ENCODE data around the gene MAPT. TPM values are rescaled to one million over a fixed set of nuclear protein-coding genes. Genes with fewer than 3 reads are reported as not detected.

Gene MAPT
- total RNA-seq, 1 experiment from 2014 or later, result 3.6 TPM

- Histone ChIP-seq H3K27me3 (ENCODE audit: low read length) (no peaks in the 10 kb centered on the region), H3K4me1 (ENCODE audit: insufficient read depth, low read length) (no peaks in the 10 kb centered on the region; the same call in 1 of the 2 replicates), H3K9me2 (replicated peaks; ENCODE audit: low read length) (no peaks in the 10 kb centered on the region), H4K20me1 (ENCODE audit: low read length) (no peaks in the 10 kb centered on the region), H3K4me2 (ENCODE audit: low read length) (no peak overlapping the region), H3F3A (ENCODE audit: low read length, unreplicated experiment) (no peaks in the 10 kb centered on the region), H3K27ac (ENCODE audit: low read length) (no peak overlapping the region), H3K9me3 (ENCODE audit: low read length) (no peaks in the 10 kb centered on the region), H3K9ac (ENCODE audit: low read length) (no peak overlapping the region), H2AFZ (ENCODE audit: low read length) (no peak overlapping the region), H3K79me2 (ENCODE audit: low read length) (no peaks in the 10 kb centered on the region), H3K4me3 (ENCODE audit: low read length) (no peak overlapping the region), H3K36me3 (ENCODE audit: low read depth, low read length) (no peaks in the 10 kb centered on the region)
- ChIA-PET POLR2A (ENCODE audit: unreplicated experiment) (no interaction called here), CTCF (no interaction called here)
- TF ChIP-seq EZH2phosphoT487 (IDR thresholded peaks at IDR 0.05; ENCODE audit: borderline replicate concordance, low read length) (no peak), EZH2 (IDR thresholded peaks at IDR 0.05; ENCODE audit: low read length, unreplicated experiment) (no peak), CTCF (conservative IDR thresholded peaks at IDR 0.05; ENCODE audit: low read depth, low read length) (no peak)
- ATAC-seq (no peak), DNase-seq (no peak)
- no TSS peak for BruUV-seq (replicated peaks)
- intact Hi-C loops (cut with micrococcal nuclease), result no loop called here
Measured at GRCh38 chr17:45845376-45846185, 48.8 kb upstream of the MAPT start.

GRCh38 chr17:45846223-45846622, 48.1 kb upstream of the MAPT start:
- POLR2A ChIA-PET (ENCODE audit: unreplicated experiment), result no interaction called here
- Histone ChIP-seq H4K20me1 (ENCODE audit: low read length) (no peaks in the 10 kb centered on the region), H3K9ac (ENCODE audit: low read length) (no peak overlapping the region), H3K36me3 (ENCODE audit: low read depth, low read length) (no peaks in the 10 kb centered on the region), H3K79me2 (ENCODE audit: low read length) (no peaks in the 10 kb centered on the region), H3K9me3 (ENCODE audit: low read length) (no peaks in the 10 kb centered on the region), H3K4me2 (ENCODE audit: low read length) (no peak overlapping the region), H3K27me3 (ENCODE audit: low read length) (no peaks in the 10 kb centered on the region), H3F3A (ENCODE audit: low read length, unreplicated experiment) (no peaks in the 10 kb centered on the region), H3K27ac (ENCODE audit: low read length) (no peak overlapping the region), H2AFZ (ENCODE audit: low read length) (no peak overlapping the region), H3K4me3 (ENCODE audit: low read length) (no peak overlapping the region), H3K4me1 (ENCODE audit: insufficient read depth, low read length) (no peaks in the 10 kb centered on the region; the same call in 1 of the 2 replicates), H3K9me2 (replicated peaks; ENCODE audit: low read length) (no peaks in the 10 kb centered on the region)
- CTCF ChIA-PET, result no interaction called here
- intact Hi-C loops (cut with micrococcal nuclease), result no loop called here
- ATAC-seq (no peak), DNase-seq (no peak)
- no TSS peak for BruUV-seq (replicated peaks)
- TF ChIP-seq CTCF (conservative IDR thresholded peaks at IDR 0.05; ENCODE audit: low read depth, low read length), result no peak
- TF ChIP-seq EZH2phosphoT487 (IDR thresholded peaks at IDR 0.05; ENCODE audit: borderline replicate concordance, low read length), result no peak
- TF ChIP-seq EZH2 (IDR thresholded peaks at IDR 0.05; ENCODE audit: low read length, unreplicated experiment), result no peak

GRCh38 chr17:45846646-45847045, 47.7 kb upstream of the MAPT start:
- Histone ChIP-seq H3K4me2 (ENCODE audit: low read length) (no peak overlapping the region), H3K27ac (ENCODE audit: low read length) (no peak overlapping the region), H3K9me2 (replicated peaks; ENCODE audit: low read length) (no peaks in the 10 kb centered on the region), H3K36me3 (ENCODE audit: low read depth, low read length) (no peaks in the 10 kb centered on the region), H4K20me1 (ENCODE audit: low read length) (no peaks in the 10 kb centered on the region), H3K4me3 (ENCODE audit: low read length) (no peak overlapping the region), H3K27me3 (ENCODE audit: low read length) (no peaks in the 10 kb centered on the region), H2AFZ (ENCODE audit: low read length) (no peak overlapping the region), H3K79me2 (ENCODE audit: low read length) (no peaks in the 10 kb centered on the region), H3K9me3 (ENCODE audit: low read length) (no peaks in the 10 kb centered on the region), H3K4me1 (ENCODE audit: insufficient read depth, low read length) (no peaks in the 10 kb centered on the region; the same call in 1 of the 2 replicates), H3K9ac (ENCODE audit: low read length) (no peak overlapping the region), H3F3A (ENCODE audit: low read length, unreplicated experiment) (no peaks in the 10 kb centered on the region)
- DNase-seq (no peak), ATAC-seq (no peak)
- TF ChIP-seq EZH2 (IDR thresholded peaks at IDR 0.05; ENCODE audit: low read length, unreplicated experiment) (no peak), CTCF (conservative IDR thresholded peaks at IDR 0.05; ENCODE audit: low read depth, low read length) (no peak), EZH2phosphoT487 (IDR thresholded peaks at IDR 0.05; ENCODE audit: borderline replicate concordance, low read length) (no peak)
- POLR2A ChIA-PET (ENCODE audit: unreplicated experiment), result no interaction called here
- intact Hi-C loops (cut with micrococcal nuclease), result no loop called here
- BruUV-seq (replicated peaks), result no TSS peak
- CTCF ChIA-PET, result interaction anchor here (0.6 kb wide), 1 partner anchor 503 kb away, joined by 4 read pairs; no protein-coding TSS in a partner anchor

All from PC-3 (cell line).